BE2C (cell line): Measurements from ENCODE around the gene GFOD1.
A peak's percentile ranks its signal among the peaks of the same experiment; 100 is the strongest.

Source experiments
- DNase-seq: peaks from one replicate; pipeline ENCODE4 v3.0.0-alpha.2; 2020
- H3K27me3 ChIP-seq: fragments of 250-450 bp; sonication (Bioruptor Pico); 2 replicates; pipeline ENCODE4 v1.5.1; 2020; ENCODE audit warnings: mild to moderate bottlenecking
- H3K36me3 ChIP-seq: fragments of 250-450 bp; sonication (Bioruptor Pico); 2 replicates; pipeline ENCODE4 v1.5.1; 2020; ENCODE audit warnings: mild to moderate bottlenecking
- H3K4me1 ChIP-seq: fragments of 250-450 bp; sonication (Bioruptor Pico); 2 replicates; pipeline ENCODE4 v1.5.1; 2020
- H3K4me3 ChIP-seq: 2 replicates; pipeline ENCODE4 v1.5.1; 2011; ENCODE audit warnings: low read depth, low read length
- H3K9me3 ChIP-seq: fragments of 250-450 bp; sonication (Bioruptor Pico); 2 replicates; pipeline ENCODE4 v1.5.1; 2020
- CTCF ChIP-seq: IDR thresholded peaks from 2 replicates; pipeline ENCODE4 v1.5.1; 2012; ENCODE audit warnings: mild to moderate bottlenecking, low read depth, low read length

Gene GFOD1

GRCh38 chr6:13484827-13485226 lies 2.6 kb downstream of the GFOD1 start:
- Histone ChIP-seq H3K36me3 (no peaks in the 10 kb centered on the region), H3K9me3 (no peaks in the 10 kb centered on the region), H3K4me3 (peak overlapping the region; percentile 80), H3K27me3 (no peaks in the 10 kb centered on the region), H3K4me1 (no peaks in the 10 kb centered on the region; the same call in 1 of the 2 replicates)
- DNase-seq, result no peak
- no peak for TF ChIP-seq CTCF

GRCh38 chr6:13484138-13484708 lies 3.2 kb downstream of the GFOD1 start:
- DNase-seq, result no peak
- Histone ChIP-seq H3K27me3 (no peaks in the 10 kb centered on the region), H3K4me3 (no peak overlapping the region), H3K36me3 (no peaks in the 10 kb centered on the region), H3K9me3 (no peaks in the 10 kb centered on the region), H3K4me1 (no peaks in the 10 kb centered on the region; the same call in 1 of the 2 replicates)
- no peak for TF ChIP-seq CTCF

- no peak for DNase-seq
- H3K9me3 ChIP-seq, result no peaks in the 10 kb centered on the region
- H3K36me3 ChIP-seq, result no peaks in the 10 kb centered on the region
- no peaks in the 10 kb centered on the region for H3K27me3 ChIP-seq
- TF ChIP-seq CTCF, result no peak
- no peaks in the 10 kb centered on the region; the same call in 1 of the 2 replicates for H3K4me1 ChIP-seq
- no peak overlapping the region for H3K4me3 ChIP-seq
These were observed 6.5 kb downstream of the GFOD1 start for GRCh38 chr6:13480631-13481501.

DNA sequence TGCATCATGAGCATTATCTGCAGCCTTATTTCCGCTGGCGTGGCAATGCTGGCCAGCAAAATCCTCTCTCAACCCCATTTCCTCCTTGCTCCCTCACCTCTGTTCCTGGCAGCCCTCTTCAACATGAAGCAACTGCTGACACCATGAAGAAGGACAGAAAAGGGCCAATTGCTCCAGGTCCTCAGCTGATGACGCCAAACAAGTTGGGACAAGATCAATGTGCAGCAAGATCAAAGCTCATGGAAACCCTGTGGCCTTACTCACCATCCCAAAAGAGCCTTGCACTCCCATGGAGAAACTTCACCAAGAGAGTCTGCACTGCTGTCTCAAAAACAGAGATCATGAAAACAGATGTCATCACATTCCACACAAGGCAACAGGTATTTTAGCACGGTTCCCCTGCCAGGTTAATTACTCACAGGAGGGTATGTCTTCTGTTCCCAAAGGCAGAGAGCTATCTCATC lies 7.4 kb downstream of the GFOD1 start:
- no peak for TF ChIP-seq CTCF
- no peaks in the 10 kb centered on the region for H3K36me3 ChIP-seq
- DNase-seq, result no peak
- H3K9me3 ChIP-seq, result no peaks in the 10 kb centered on the region
- no peak overlapping the region for H3K4me3 ChIP-seq
- H3K4me1 ChIP-seq, result no peaks in the 10 kb centered on the region; the same call in 1 of the 2 replicates
- H3K27me3 ChIP-seq, result no peaks in the 10 kb centered on the region

DNA sequence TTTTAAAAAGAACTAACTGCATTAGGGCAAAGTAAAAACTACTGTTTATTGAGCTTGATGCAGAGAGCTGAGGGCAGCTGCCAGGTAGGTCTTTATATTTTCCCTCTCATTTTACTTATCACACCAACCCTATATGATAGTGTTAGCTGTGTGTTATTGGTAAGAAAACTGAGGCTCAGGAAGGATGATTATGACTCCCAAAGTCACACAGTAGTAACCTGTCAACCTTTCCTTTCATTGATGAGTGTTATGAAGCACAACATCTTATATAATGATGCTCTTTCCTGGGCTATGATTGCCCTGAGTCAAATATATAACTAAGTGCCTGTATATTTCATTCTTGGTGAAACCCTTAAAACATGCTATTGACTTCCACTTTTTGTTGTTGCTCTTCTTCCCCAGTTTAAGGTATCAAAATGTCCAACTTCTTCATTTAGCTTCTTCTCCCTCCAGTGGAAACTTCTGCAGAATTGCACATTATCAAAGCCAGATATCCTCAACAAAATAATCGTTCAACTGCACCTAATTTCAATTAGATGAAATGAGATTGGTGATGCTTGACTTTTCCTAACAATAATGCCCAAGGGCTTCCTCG lies 8.1 kb downstream of the GFOD1 start:
- DNase-seq, result no peak
- Histone ChIP-seq H3K9me3 (no peaks in the 10 kb centered on the region), H3K4me3 (no peak overlapping the region), H3K27me3 (no peaks in the 10 kb centered on the region), H3K4me1 (no peaks in the 10 kb centered on the region; the same call in 1 of the 2 replicates), H3K36me3 (no peaks in the 10 kb centered on the region)
- TF ChIP-seq CTCF, result no peak
